ENCODE data around the gene KCNMA1. TPM values are rescaled to one million over a fixed set of nuclear protein-coding genes. Genes with fewer than 3 reads are reported as not detected.

The KCNMA1 gene
- total and polyA plus RNA-seq, 9 of the 15 experiments (the other 6 are each of a cell fraction or from before 2014, with no cell fraction given) = 0.01 to 0.95 (median 0.15) TPM; not detected in 4

GRCh38 chr10:76884673-76885275, 752.8 kb downstream of the KCNMA1 start:
- DNase-seq (ENCODE audit: extremely low read depth in 1 of 4, low spot score in 3 of 4) (no peak), ATAC-seq (no peak), FAIRE-seq (no peak)
- H3K79me2 ChIP-seq (ENCODE audit: control insufficient read depth, insufficient read depth, low read length) = no peaks in the 10 kb centered on the region
- H3K36me3 ChIP-seq (ENCODE audit: control insufficient read depth, insufficient read depth, low read length) = no peaks in the 10 kb centered on the region
- no peak overlapping the region for H3K4me2 ChIP-seq (ENCODE audit: insufficient read depth, low read length)
- no peaks in the 10 kb centered on the region for H3K4me1 ChIP-seq (replicated peaks in 1 of 2; ENCODE audit: control insufficient read depth in 2 of 2, insufficient read depth in 2 of 2, low read length in 2 of 2)
- H3K4me3 ChIP-seq = no peak overlapping the region
- in situ Hi-C loops (cut with MboI) (no loop called here), intact Hi-C loops (cut with micrococcal nuclease) (no loop called here)
- H3K27ac ChIP-seq (ENCODE audit: extremely low read depth, low read depth, low read length) = no peak overlapping the region
- CTCF ChIA-PET (ENCODE audit: low intra/inter-chr PET ratio) = interaction anchor here (0.7 kb wide), 1 partner anchor 11 kb away, joined by 3 read pairs; no protein-coding TSS in a partner anchor
- no peak overlapping the region for H2AFZ ChIP-seq (ENCODE audit: low read depth, low read length)
- TF ChIP-seq HNRNPK (IDR thresholded peaks at IDR 0.05; ENCODE audit: low read depth, low read length, poor library complexity, severe bottlenecking) = peak; percentile 78
- TF ChIP-seq ZNF133 (CRISPR knock-in tag; IDR thresholded peaks at IDR 0.05) = no peak
- no peaks in the 10 kb centered on the region for H3K9me1 ChIP-seq (ENCODE audit: control insufficient read depth, insufficient read depth, low read length)
- H3K27me3 ChIP-seq (ENCODE audit: control insufficient read depth in 2 of 2, insufficient read depth in 2 of 2, low read length in 2 of 2) = no peaks in the 10 kb centered on the region; a peak in 1 of 5 replicates
- no peaks in the 10 kb centered on the region for H3K9me3 ChIP-seq (replicated peaks; ENCODE audit: control insufficient read depth, insufficient read depth, low read depth, low read length)
- no peak overlapping the region for H3K9ac ChIP-seq (ENCODE audit: insufficient read depth in 1 of 2, low read depth in 2 of 2, low read length in 2 of 2)
- POLR2A ChIA-PET = no interaction called here
- WGBS (ENCODE audit: insufficient coverage, low coverage, missing lambda C conversion rate) = 0% methylated on average over 4 of the region's 4 CpGs
- no peaks in the 10 kb centered on the region for H4K20me1 ChIP-seq (replicated peaks; ENCODE audit: control insufficient read depth, insufficient read depth, low read length)
- no TSS peak for BruUV-seq (replicated peaks)

- no peaks in the 10 kb centered on the region for H3K4me1 ChIP-seq (replicated peaks in 1 of 2; ENCODE audit: control insufficient read depth in 2 of 2, insufficient read depth in 2 of 2, low read length in 2 of 2)
- no peak for ATAC-seq
- ChIA-PET POLR2A (no interaction called here), CTCF (ENCODE audit: low intra/inter-chr PET ratio) (no interaction called here)
- no TSS peak for BruUV-seq (replicated peaks)
- no peaks in the 10 kb centered on the region for H3K9me3 ChIP-seq (replicated peaks; ENCODE audit: control insufficient read depth, insufficient read depth, low read depth, low read length)
- H3K79me2 ChIP-seq (ENCODE audit: control insufficient read depth, insufficient read depth, low read length) = no peaks in the 10 kb centered on the region
- no peaks in the 10 kb centered on the region for H4K20me1 ChIP-seq (replicated peaks; ENCODE audit: control insufficient read depth, insufficient read depth, low read length)
- no peak overlapping the region for H3K4me3 ChIP-seq
- H3K27me3 ChIP-seq (ENCODE audit: control insufficient read depth in 2 of 2, insufficient read depth in 2 of 2, low read length in 2 of 2) = no peaks in the 10 kb centered on the region; a peak in 1 of 5 replicates
- H3K9me1 ChIP-seq (ENCODE audit: control insufficient read depth, insufficient read depth, low read length) = no peaks in the 10 kb centered on the region
- H3K4me2 ChIP-seq (ENCODE audit: insufficient read depth, low read length) = no peak overlapping the region
- H2AFZ ChIP-seq (ENCODE audit: low read depth, low read length) = no peak overlapping the region
- no peak overlapping the region for H3K9ac ChIP-seq (ENCODE audit: insufficient read depth in 1 of 2, low read depth in 2 of 2, low read length in 2 of 2)
- intact Hi-C loops (cut with micrococcal nuclease) = no loop called here
- in situ Hi-C loops (cut with MboI) = no loop called here
- 0% methylated on average over 1 of the region's 1 CpG for WGBS (ENCODE audit: insufficient coverage, low coverage, missing lambda C conversion rate)
- no peak for DNase-seq (ENCODE audit: extremely low read depth in 1 of 4, low spot score in 3 of 4)
- no peak overlapping the region for H3K27ac ChIP-seq (ENCODE audit: extremely low read depth, low read depth, low read length)
- no peak for FAIRE-seq
- H3K36me3 ChIP-seq (ENCODE audit: control insufficient read depth, insufficient read depth, low read length) = no peaks in the 10 kb centered on the region
- TF ChIP-seq SUPT5H (IDR thresholded peaks at IDR 0.05) (no peak), UBTF (IDR thresholded peaks at IDR 0.05; ENCODE audit: borderline replicate concordance in 1 of 2, low read depth in 2 of 2, low read length in 2 of 2) (no peak), ELF2 (CRISPR knock-in tag; IDR thresholded peaks at IDR 0.05) (no peak), ARNT (IDR thresholded peaks at IDR 0.05) (no peak), GABPA (tag; conservative IDR thresholded peaks at IDR 0.05; ENCODE audit: low read depth) (no peak), ZNF551 (CRISPR knock-in tag; IDR thresholded peaks at IDR 0.05) (no peak), ZNF699 (CRISPR knock-in tag; IDR thresholded peaks at IDR 0.05; ENCODE audit: insufficient replicate concordance) (no peak), ZNF184 (CRISPR knock-in tag; IDR thresholded peaks at IDR 0.05) (no peak), ZNF76 (CRISPR knock-in tag; IDR thresholded peaks at IDR 0.05; ENCODE audit: borderline replicate concordance) (no peak), CREB3L1 (IDR thresholded peaks at IDR 0.05; ENCODE audit: borderline replicate concordance, low read depth) (no peak), SIN3B (IDR thresholded peaks at IDR 0.05; ENCODE audit: low read depth) (no peak)
Measured at GRCh38 chr10:76883596-76883995, 754.0 kb downstream of the KCNMA1 start.
